K562 (cell line): ENCODE results near the gene ADAM23. TPM values are rescaled to one million over a fixed set of nuclear protein-coding genes. Genes with fewer than 3 reads are reported as not detected.

ENCODE experiments used
- ATAC-seq: fragments of 200-7000 bp; cut with Tn5 transposase; 3 replicates; pipeline ENCODE4 v1.9.1; 2020; ENCODE audit warnings: moderate library complexity
- BruUV-seq: library from RNA; stranded (reverse); fragments of 400-500 nt; replicated peaks from 2 replicates; lab custom pipeline; 2021; lab: Mats Ljungman, UMichigan
- CTCF ChIA-PET: fragments of 300-600 bp; formaldehyde crosslinking; extraction: SDS; loops from one replicate; lab custom pipeline; 2021; ENCODE audit warnings: low intra/inter-chr PET ratio; lab: Yijun Ruan, JAX
- POLR2A ChIA-PET: fragments of 300-600, 350-650 bp; sonication (Branson Sonifier 250); formaldehyde crosslinking; extraction: SDS; loops from one replicate; lab custom pipeline; 2021; ENCODE audit warnings: antibody characterized with exemption, inconsistent platforms; lab: Yijun Ruan, JAX
- DNase-seq, 4 experiments: peaks; one replicate each; pipeline versions ENCODE4 v3.0.0 to v3.0.0-alpha.2; 2011 to 2018; ENCODE audit warnings: low spot score in 3 of 4, mixed read lengths in 3 of 4; ENCODE audit errors: extremely low read depth in 1 of 4
- FAIRE-seq: peaks from 2 replicates; lab custom pipeline; 2011; peaks lifted over from hg19 to GRCh38; lab: Jason Lieb, UNC
- H2AFZ ChIP-seq: 2 replicates; pipeline ENCODE4 v1.6.0; 2011; ENCODE audit warnings: low read depth, low read length, control low read depth, inconsistent platforms
- H3K27ac ChIP-seq: fragments of 200-600 bp; 3 replicates; pipeline ENCODE4 v1.8.0; 2011; ENCODE audit warnings: low read depth, mild to moderate bottlenecking, control low read depth, inconsistent platforms, low read length, moderate library complexity, mixed read lengths; ENCODE audit errors: extremely low read depth
- H3K27me3 ChIP-seq, 2 experiments: fragments of 300-600 bp in 1 of 2; 2 replicates in 1 of 2; 3 replicates in 1 of 2; pipeline versions ENCODE4 v1.6.0 to v1.8.0; 2011; ENCODE audit warnings: inconsistent platforms in 2 of 2, low read length in 2 of 2, mild to moderate bottlenecking in 1 of 2, mixed read lengths in 1 of 2, moderate library complexity in 1 of 2; ENCODE audit not compliant: control insufficient read depth in 2 of 2, insufficient read depth in 2 of 2
- H3K36me3 ChIP-seq: fragments of 300-600 bp; 3 replicates; pipeline ENCODE4 v1.8.0; 2011; ENCODE audit warnings: mild to moderate bottlenecking, low read length, inconsistent platforms; ENCODE audit not compliant: control insufficient read depth, insufficient read depth
- H3K4me1 ChIP-seq, 2 experiments: fragments of 200-600 bp in 1 of 2; replicated peaks in 1 of 2; 2 replicates in 1 of 2; 3 replicates in 1 of 2; pipeline versions ENCODE4 v1.5.1 to v1.8.0; 2011; ENCODE audit warnings: inconsistent platforms in 2 of 2, low read length in 2 of 2, mild to moderate bottlenecking in 1 of 2, mixed read lengths in 1 of 2, moderate library complexity in 1 of 2; ENCODE audit not compliant: control insufficient read depth in 2 of 2, insufficient read depth in 2 of 2
- H3K4me2 ChIP-seq: 2 replicates; pipeline ENCODE4 v1.6.1; 2011; ENCODE audit warnings: low read length, control low read depth, inconsistent platforms, mixed read lengths; ENCODE audit not compliant: insufficient read depth
- H3K4me3 ChIP-seq: fragments of 200-600 bp; sonication (generic), shearing (Covaris generic); 2 replicates; pipeline ENCODE4 v1.5.1; 2016; ENCODE audit warnings: control low read depth, inconsistent platforms
- H3K79me2 ChIP-seq: fragments of 200-600 bp; 3 replicates; pipeline ENCODE4 v1.8.0; 2011; ENCODE audit warnings: low read length, inconsistent platforms; ENCODE audit not compliant: control insufficient read depth, insufficient read depth
- H3K9ac ChIP-seq, 2 experiments: 2 replicates each; pipeline versions ENCODE4 v1.6.0 to v1.6.1; 2011; ENCODE audit warnings: low read depth in 2 of 2, low read length in 2 of 2, control low read depth in 1 of 2, inconsistent platforms in 1 of 2, mild to moderate bottlenecking in 1 of 2, mixed read lengths in 1 of 2; ENCODE audit not compliant: insufficient read depth in 1 of 2
- H3K9me1 ChIP-seq: one replicate; pipeline ENCODE4 v1.6.0; 2011; ENCODE audit warnings: inconsistent platforms, mild to moderate bottlenecking, low read length, moderate library complexity; ENCODE audit not compliant: control insufficient read depth, insufficient read depth
- H3K9me3 ChIP-seq: replicated peaks from 2 replicates; pipeline ENCODE4 v1.5.1; 2011; ENCODE audit warnings: low read depth, low read length, inconsistent platforms; ENCODE audit not compliant: control insufficient read depth, insufficient read depth
- H4K20me1 ChIP-seq: replicated peaks from 2 replicates; pipeline ENCODE4 v1.6.1; 2011; ENCODE audit warnings: low read length, inconsistent platforms, mixed read lengths; ENCODE audit not compliant: control insufficient read depth, insufficient read depth
- BHLHE40 ChIP-seq: IDR thresholded peaks from 2 replicates; pipeline ENCODE4 v1.6.1; 2011; ENCODE audit warnings: low read length, improper control_type of control experiment
- BRF2 ChIP-seq: IDR thresholded peaks from 3 replicates; pipeline ENCODE4 v1.6.1; 2011; ENCODE audit warnings: borderline replicate concordance, mild to moderate bottlenecking; ENCODE audit not compliant: insufficient read length, insufficient read depth
- HLTF ChIP-seq: fragments of 450-650 bp; IDR thresholded peaks from 2 replicates; pipeline ENCODE4 v1.6.1; 2016
- HMG20B ChIP-seq: fragments of 250-450 bp; sonication (Bioruptor Pico); IDR thresholded peaks from 2 replicates; pipeline ENCODE4 v1.5.0; 2021; ENCODE audit warnings: mild to moderate bottlenecking
- MIER1 ChIP-seq: fragments of 450-650 bp; IDR thresholded peaks from 2 replicates; pipeline ENCODE4 v1.6.1; 2016; ENCODE audit warnings: antibody characterized with exemption, mild to moderate bottlenecking, low read depth
- NR4A1 ChIP-seq, 2 experiments: fragments of 250-450 bp in 1 of 2; fragments of 450-650 bp in 1 of 2; sonication (Bioruptor Pico) in 1 of 2; IDR thresholded peaks; 2 replicates each; pipeline versions ENCODE4 v1.4.0 to v1.6.1; 2016 to 2020; ENCODE audit warnings: mild to moderate bottlenecking in 2 of 2, missing compliant biosample characterization in 1 of 2, missing genetic modification characterization in 1 of 2, moderate library complexity in 1 of 2
- PTBP1 ChIP-seq: fragments of 200-400 bp; formaldehyde crosslinking; IDR thresholded peaks from 2 replicates; pipeline ENCODE4 v1.6.1; 2017; ENCODE audit warnings: low read depth, low read length
- SAP30 ChIP-seq: fragments of 200-600 bp; sonication (generic); IDR thresholded peaks from 2 replicates; pipeline ENCODE4 v1.6.1; 2012; ENCODE audit warnings: borderline replicate concordance, low read depth, mild to moderate bottlenecking, moderate library complexity, low read length, control low read depth, inconsistent platforms; ENCODE audit not compliant: insufficient read depth, poor library complexity, severe bottlenecking
- SIN3A ChIP-seq, 2 experiments: fragments of 150-350 bp in 1 of 2; IDR thresholded peaks; 2 replicates each; pipeline ENCODE4 v1.6.1; 2011 to 2016; ENCODE audit warnings: borderline replicate concordance in 2 of 2, low read depth in 2 of 2, low read length in 2 of 2, mild to moderate bottlenecking in 2 of 2, moderate library complexity in 2 of 2; ENCODE audit not compliant: control insufficient read depth in 1 of 2
- THRAP3 ChIP-seq: fragments of 450-650 bp; IDR thresholded peaks from 2 replicates; pipeline ENCODE4 v1.6.1; 2016; ENCODE audit warnings: mild to moderate bottlenecking, inconsistent platforms, borderline replicate concordance
- USF1 ChIP-seq: sonication (generic); formaldehyde crosslinking; IDR thresholded peaks from 2 replicates; pipeline ENCODE4 v1.9.0; 2022; ENCODE audit warnings: mild to moderate bottlenecking, missing genetic modification reagents
- WHSC1 ChIP-seq: IDR thresholded peaks from one replicate; pipeline ENCODE4 v1.6.1; 2012; ENCODE audit warnings: low read length, control low read depth, inconsistent platforms
- XRCC4 ChIP-seq: IDR thresholded peaks from one replicate; pipeline ENCODE4 v1.6.1; 2011; ENCODE audit not compliant: insufficient read depth, insufficient read length; ENCODE audit errors: extremely low read depth
- ZNF449 ChIP-seq: fragments of 250-450 bp; sonication (Bioruptor Pico); IDR thresholded peaks from 2 replicates; pipeline ENCODE4 v1.8.0; 2022; ENCODE audit warnings: moderate library complexity, mild to moderate bottlenecking, inconsistent platforms
- ZNF507 ChIP-seq: conservative IDR thresholded peaks from 2 replicates; pipeline ENCODE4 v1.6.1; 2017; ENCODE audit warnings: missing genetic modification characterization, missing compliant biosample characterization
- ZNF699 ChIP-seq: fragments of 250-450 bp; sonication (Bioruptor Pico); IDR thresholded peaks from 2 replicates; pipeline ENCODE4 v1.8.0; 2021; ENCODE audit warnings: mild to moderate bottlenecking, moderate library complexity; ENCODE audit not compliant: insufficient replicate concordance
- ZNF75A ChIP-seq: fragments of 450-650 bp; formaldehyde crosslinking; IDR thresholded peaks from 2 replicates; pipeline ENCODE4 v1.4.0; 2020; ENCODE audit warnings: mild to moderate bottlenecking
- WGBS: fragments of 100-300 bp; shearing (Covaris generic); methylation state at CpG from one replicate; pipeline ENCODE4 v1.1.6; 2016; ENCODE audit warnings: low coverage, mixed read lengths; ENCODE audit not compliant: insufficient coverage; ENCODE audit errors: missing lambda C conversion rate; 5-methylcytosine and 5-hydroxymethylcytosine counted together
- in situ Hi-C: fragments of 300-500 bp; cut with MboI; formaldehyde crosslinking; loops from 4 replicates; pipeline ENCODE4 v1.15.0; 2018; ENCODE audit warnings: inconsistent platforms, mixed read lengths
- intact Hi-C: fragments of 100-400 bp; cut with micrococcal nuclease; formaldehyde crosslinking; loops from 2 replicates; pipeline ENCODE4 v1.14.2; 2022
- polyA plus RNA-seq, 8 experiments: library from polyadenylated mRNA; depleted of rRNA in 4 of 8; stranded (reverse) in 5 of 8; unstranded in 3 of 8; fragments of >200 nt; fragmentation: Nextera tagmentation in 2 of 8; fragmentation: Illumina TruSeq in 1 of 8; extraction: Ambion mirVana in 2 of 8; extraction: Trizol in 1 of 8; gene quantifications; 2 replicates each; pipeline versions ENCODE4 v1.2.1 to v1.2.3, GENCODE V29; 2011 to 2014; ENCODE audit warnings: inconsistent platforms in 1 of 8, missing spikeins in 1 of 8
- total RNA-seq, 7 experiments: library from RNA; depleted of rRNA in 6 of 7; stranded (reverse); fragments of >200 nt in 6 of 7; fragmentation: Illumina TruSeq in 2 of 7; extraction: Trizol in 2 of 7; gene quantifications; 2 replicates each; pipeline versions ENCODE4 v1.2.1 to v1.2.3, GENCODE V29; 2011 to 2021; ENCODE audit warnings: low replicate concordance in 1 of 7

ADAM23 gene
- total and polyA plus RNA-seq, 9 of the 15 experiments (the other 6 are each of a cell fraction or from before 2014, with no cell fraction given): 0.02 TPM; not detected in 8

GRCh38 chr2:206445948-206446347 lies 2.6 kb downstream of the ADAM23 start:
- ATAC-seq (no peak), FAIRE-seq (no peak), DNase-seq (no peak)
- TF ChIP-seq USF1 (no peak), NR4A1 (CRISPR knock-in tag; IDR thresholded peaks at IDR 0.05) (no peak), NR4A1 (tag; IDR thresholded peaks at IDR 0.05) (no peak), XRCC4 (no peak), ZNF699 (CRISPR knock-in tag) (no peak), SAP30 (no peak), THRAP3 (no peak), MIER1 (no peak), ZNF75A (no peak), HMG20B (CRISPR knock-in tag) (no peak), ZNF507 (tag) (no peak), HLTF (no peak), SIN3A (IDR thresholded peaks at IDR 0.05; ENCODE audit: borderline replicate concordance in 2 of 2, control insufficient read depth in 1 of 2, low read depth in 2 of 2, low read length in 2 of 2) (no peak), PTBP1 (no peak), WHSC1 (no peak), BRF2 (no peak), BHLHE40 (no peak), ZNF449 (CRISPR knock-in tag) (no peak)
- BruUV-seq: no TSS peak
- no peak overlapping the region for H3K9ac ChIP-seq
- 0% methylated on average over 2 of the region's 2 CpGs for WGBS
- CTCF ChIA-PET: no interaction called here
- POLR2A ChIA-PET: no interaction called here
- H3K27ac ChIP-seq: no peak overlapping the region
- intact Hi-C loops (no loop called here), in situ Hi-C loops (no loop called here)
- H3K27me3 ChIP-seq: peaks cover 4 to 19% of the 10 kb centered on the region in 2 experiments; a peak in 3 of 5 replicates
- H3K79me2 ChIP-seq: no peaks in the 10 kb centered on the region
- H3K4me3 ChIP-seq: no peak overlapping the region
- no peaks in the 10 kb centered on the region for H3K9me3 ChIP-seq
- H4K20me1 ChIP-seq: 0 out of 2 replicates have a peak, but pooled peaks cover 2% of the 10 kb centered on the region
- no peak overlapping the region for H2AFZ ChIP-seq
- H3K36me3 ChIP-seq: no peaks in the 10 kb centered on the region
- no peaks in the 10 kb centered on the region for H3K9me1 ChIP-seq
- H3K4me1 ChIP-seq: peaks cover 0 to 10% of the 10 kb centered on the region in 2 experiments; a peak in 2 of 5 replicates
- H3K4me2 ChIP-seq: no peak overlapping the region
